ENCODE results near the gene EID3. TPM values are rescaled to one million over a fixed set of nuclear protein-coding genes. Genes with fewer than 3 reads are reported as not detected.

EID3 gene
- total RNA-seq, 1 experiment from 2014 or later, result 1.4 TPM

GRCh38 chr12:104280717-104281458 lies 22.7 kb upstream of the EID3 start:
- WGBS (ENCODE audit: extremely low coverage, insufficient read length, low lambda C conversion rate), result no CpG with 5 or more reads among the region's 4 CpGs
- DNase-seq, result no peak
- Histone ChIP-seq H3K27me3 (ENCODE audit: insufficient read depth, low read length) (no peaks in the 10 kb centered on the region), H3K23ac (ENCODE audit: insufficient read length, low read depth, low read length) (no peak overlapping the region), H2BK12ac (ENCODE audit: insufficient read length, low read depth, low read length) (no peak overlapping the region), H3K18ac (ENCODE audit: insufficient read length, low read depth, low read length) (no peak overlapping the region), H4K5ac (ENCODE audit: insufficient read length, low read depth, low read length) (no peak overlapping the region), H3T11ph (ENCODE audit: low read length) (no peak overlapping the region), H3K56ac (ENCODE audit: insufficient read length, low read depth, low read length) (no peak overlapping the region), H2BK15ac (ENCODE audit: low read depth, low read length) (no peak overlapping the region), H3K9me3 (ENCODE audit: control insufficient read depth, low read depth, low read length) (no peaks in the 10 kb centered on the region), H2BK20ac (ENCODE audit: low read depth, low read length, poor library complexity, severe bottlenecking) (no peak overlapping the region), H2AFZ (ENCODE audit: low read length) (no peak overlapping the region), H3K4me1 (ENCODE audit: insufficient read depth, low read length) (peaks cover 2% of the 10 kb centered on the region; the same call in 1 of the 2 replicates), H2BK5ac (ENCODE audit: insufficient read length, low read length) (no peak overlapping the region), H2AK5ac (ENCODE audit: insufficient read length, low read length) (no peak overlapping the region), H4K8ac (replicated peaks; ENCODE audit: insufficient read length, low read depth, low read length) (no peak overlapping the region), H3K9ac (ENCODE audit: extremely low read depth, insufficient read length, low read length) (no peak overlapping the region), H4K91ac (ENCODE audit: insufficient read length, low read depth, low read length) (no peak overlapping the region), H3K14ac (ENCODE audit: insufficient read depth, low read length) (no peak overlapping the region), H3K4me2 (ENCODE audit: insufficient read depth, insufficient read length, low read length) (no peak overlapping the region), H2BK120ac (ENCODE audit: low read depth, low read length, poor library complexity, severe bottlenecking) (no peak overlapping the region), H3K79me1 (ENCODE audit: insufficient read depth, low read depth, low read length, poor library complexity, severe bottlenecking) (no peaks in the 10 kb centered on the region), H3K79me2 (ENCODE audit: insufficient read depth, low read length) (no peaks in the 10 kb centered on the region), H3K27ac (ENCODE audit: insufficient read length, low read depth, low read length) (no peak overlapping the region), H3K23me2 (ENCODE audit: insufficient read length, low read depth, low read length, poor library complexity, severe bottlenecking) (no peaks in the 10 kb centered on the region), H3K4ac (ENCODE audit: low read depth, low read length) (no peak overlapping the region), H4K20me1 (ENCODE audit: control insufficient read depth, insufficient read depth, insufficient read length) (no peaks in the 10 kb centered on the region)
- H3K27ac Mint-ChIP-seq, result no peak overlapping the region; a peak in 1 of 7 replicates
- peaks cover 2 to 3% of the 10 kb centered on the region in 2 experiments; a peak in 3 of 5 replicates for H3K9me3 Mint-ChIP-seq
- no peaks in the 10 kb centered on the region for H3K36me3 Mint-ChIP-seq (ENCODE audit: insufficient read depth in 1 of 3, low read depth in 3 of 3)
- TF ChIP-seq CTCF (conservative IDR thresholded peaks at IDR 0.05), result no peak
- peaks cover 3% of the 10 kb centered on the region; the same call in 1 of the 2 replicates for H3K27me3 Mint-ChIP-seq (ENCODE audit: low read depth)
- H3K4me3 Mint-ChIP-seq, result no peak overlapping the region
- H3K4me1 Mint-ChIP-seq, result peaks cover 10 to 18% of the 10 kb centered on the region in 2 experiments

Measured in H9 (cell line).